GM18873 (cell line): ENCODE measurements around the gene ASS1.

Experiments used
- ATAC-seq: cut with Tn5 transposase; IDR thresholded peaks from one replicate; pipeline ENCODE4 v1.9.1; 2021; ENCODE audit warnings: mild to moderate bottlenecking, moderate library complexity, moderate number of reproducible peaks; ENCODE audit not compliant: unreplicated experiment, low FRiP score

The ASS1 gene

DNA sequence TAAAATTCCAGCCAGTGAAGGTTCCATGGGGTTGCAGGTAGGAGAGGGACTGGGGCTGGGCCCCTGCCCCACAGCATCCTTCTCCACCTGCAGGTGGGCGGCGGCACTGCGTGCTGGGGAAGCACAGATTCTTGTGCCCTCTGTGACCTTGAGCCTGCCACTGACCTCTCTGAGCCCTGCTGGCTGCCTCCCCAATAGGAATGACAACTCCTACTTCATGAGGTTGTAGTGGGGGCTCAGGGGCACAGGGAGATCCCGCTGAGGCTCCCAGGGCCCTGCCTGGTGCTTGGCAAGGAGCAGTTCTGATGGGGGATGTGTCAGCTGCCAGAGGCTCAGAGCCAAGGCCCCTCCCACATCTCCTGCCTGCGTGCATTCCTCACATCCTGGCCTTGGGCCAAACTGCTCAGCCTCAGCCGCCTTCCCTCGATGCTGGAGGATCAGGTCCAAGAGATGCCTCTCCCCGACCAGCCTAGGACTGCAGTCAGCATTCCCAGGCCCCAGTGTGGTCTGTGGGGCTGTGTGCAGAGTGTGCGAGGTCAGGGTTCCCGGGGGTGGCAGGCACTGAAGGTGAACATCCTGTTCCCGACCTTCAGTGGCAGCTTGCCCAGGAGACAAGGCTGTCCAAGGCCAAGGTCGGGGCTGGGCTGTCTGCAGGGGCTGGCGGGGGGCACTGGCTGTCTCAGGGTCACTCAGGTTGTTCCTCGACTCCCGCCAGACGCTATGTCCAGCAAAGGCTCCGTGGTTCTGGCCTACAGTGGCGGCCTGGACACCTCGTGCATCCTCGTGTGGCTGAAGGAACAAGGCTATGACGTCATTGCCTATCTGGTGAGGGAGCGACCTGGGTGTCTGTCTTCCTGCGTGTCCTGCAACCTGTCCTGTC, 7.0 kb downstream of the ASS1 start:
- ATAC-seq: no peak

- no peak for ATAC-seq
Measured at GRCh38 chr9:130452835-130453234, 8.1 kb downstream of the ASS1 start.

DNA sequence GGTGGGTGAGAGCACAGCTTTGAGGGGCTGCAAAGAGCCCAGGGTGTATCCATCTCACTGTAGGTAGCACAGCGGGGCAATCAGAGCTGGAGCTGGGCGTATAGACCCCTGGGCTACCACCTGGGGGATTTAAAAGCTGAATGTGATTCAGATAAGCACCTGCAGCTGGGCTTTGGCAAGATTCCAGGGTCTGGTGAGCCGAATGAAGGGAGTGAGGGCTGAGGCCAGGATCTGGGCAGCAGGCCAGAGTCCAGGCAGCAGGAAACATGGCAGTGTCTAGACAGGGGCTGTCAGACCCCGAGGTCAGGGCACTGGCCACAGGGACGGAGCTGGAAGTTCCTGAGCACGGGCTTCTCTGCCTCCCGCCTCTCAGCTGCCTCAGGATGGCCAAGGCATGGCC, 8.7 kb downstream of the ASS1 start:
- no peak for ATAC-seq

- ATAC-seq: no peak
Measured at GRCh38 chr9:130454096-130454811, 9.5 kb downstream of the ASS1 start.

GRCh38 chr9:130454812-130455325, 10.1 kb downstream of the ASS1 start:
- no peak for ATAC-seq

- no peak for ATAC-seq
Measured at GRCh38 chr9:130458027-130458803, 13.5 kb downstream of the ASS1 start.

DNA sequence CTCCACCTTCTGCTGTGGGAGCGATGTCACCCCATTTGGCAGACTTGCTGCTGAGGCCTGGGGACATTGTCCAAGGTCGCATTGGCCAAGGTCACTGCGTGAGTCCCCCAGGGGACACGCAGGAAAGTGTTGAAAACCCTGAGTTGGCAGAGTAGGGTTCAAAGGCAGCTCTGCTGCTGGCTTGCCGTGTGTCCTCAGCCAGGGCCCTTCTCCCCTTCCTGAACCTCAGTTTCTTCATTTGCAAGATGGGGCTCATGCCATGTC, 14.0 kb downstream of the ASS1 start:
- ATAC-seq: no peak

GRCh38 chr9:130459151-130459550, 14.4 kb downstream of the ASS1 start:
- ATAC-seq: no peak

DNA sequence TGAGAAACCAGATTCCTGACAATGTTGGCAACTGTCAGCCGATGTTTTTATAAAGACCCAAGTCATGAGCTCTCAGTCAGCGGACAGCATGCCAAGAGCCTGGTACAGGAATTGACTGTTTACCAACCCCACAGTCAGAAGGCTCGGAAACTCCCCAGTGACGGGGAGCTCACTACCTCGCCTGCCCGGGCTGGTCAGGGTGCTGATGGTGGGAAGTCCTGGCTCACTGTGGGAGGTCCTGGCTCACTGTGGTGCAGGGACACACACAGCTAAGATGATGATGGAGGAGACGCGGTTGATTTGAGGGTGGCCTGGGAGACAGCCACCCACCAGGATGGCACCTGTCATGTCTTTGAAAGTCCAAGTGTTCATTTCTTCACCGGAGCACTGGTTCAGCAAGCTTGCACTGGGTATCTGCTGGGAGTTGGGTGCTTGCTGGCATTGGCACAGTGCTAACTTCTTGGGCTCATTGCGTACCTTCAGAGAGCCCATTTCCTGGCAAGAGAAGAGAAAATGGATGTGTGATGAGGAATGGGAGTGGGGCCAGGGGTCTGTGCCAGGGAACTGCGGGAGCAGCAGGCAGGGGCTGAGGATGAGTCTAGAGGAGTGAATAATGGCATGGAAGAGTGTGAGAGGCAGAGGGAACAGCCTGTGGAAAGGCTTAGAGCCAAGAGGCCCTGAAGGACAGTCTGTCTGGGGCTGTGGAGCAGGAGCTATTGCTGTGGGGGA, 15.3 kb downstream of the ASS1 start:
- ATAC-seq: no peak

DNA sequence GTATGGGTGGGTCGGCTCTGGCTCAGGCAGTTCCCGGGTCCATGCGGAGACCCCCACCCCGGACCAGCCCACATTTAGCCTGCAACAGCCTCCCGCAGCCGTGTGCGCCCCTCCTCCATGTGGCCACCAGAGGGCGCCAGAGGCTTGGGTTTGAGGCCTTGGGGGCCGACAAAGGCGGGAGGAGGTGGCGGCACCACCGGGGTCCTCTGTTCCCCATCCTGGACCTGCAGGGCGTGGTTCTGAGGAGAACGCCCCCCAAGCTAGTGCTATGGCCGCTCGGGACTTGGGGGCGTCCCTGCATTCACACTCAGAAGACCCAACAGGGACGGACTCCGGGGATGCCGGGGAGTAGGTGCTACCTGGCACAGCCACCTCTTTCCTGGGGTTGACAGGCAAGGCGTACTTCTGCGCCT, 16.5 kb downstream of the ASS1 start:
- ATAC-seq: no peak

- ATAC-seq: no peak
Measured at GRCh38 chr9:130461731-130462130, 17.0 kb downstream of the ASS1 start.

- ATAC-seq: no peak
Measured at GRCh38 chr9:130462685-130463540, 18.2 kb downstream of the ASS1 start.

DNA sequence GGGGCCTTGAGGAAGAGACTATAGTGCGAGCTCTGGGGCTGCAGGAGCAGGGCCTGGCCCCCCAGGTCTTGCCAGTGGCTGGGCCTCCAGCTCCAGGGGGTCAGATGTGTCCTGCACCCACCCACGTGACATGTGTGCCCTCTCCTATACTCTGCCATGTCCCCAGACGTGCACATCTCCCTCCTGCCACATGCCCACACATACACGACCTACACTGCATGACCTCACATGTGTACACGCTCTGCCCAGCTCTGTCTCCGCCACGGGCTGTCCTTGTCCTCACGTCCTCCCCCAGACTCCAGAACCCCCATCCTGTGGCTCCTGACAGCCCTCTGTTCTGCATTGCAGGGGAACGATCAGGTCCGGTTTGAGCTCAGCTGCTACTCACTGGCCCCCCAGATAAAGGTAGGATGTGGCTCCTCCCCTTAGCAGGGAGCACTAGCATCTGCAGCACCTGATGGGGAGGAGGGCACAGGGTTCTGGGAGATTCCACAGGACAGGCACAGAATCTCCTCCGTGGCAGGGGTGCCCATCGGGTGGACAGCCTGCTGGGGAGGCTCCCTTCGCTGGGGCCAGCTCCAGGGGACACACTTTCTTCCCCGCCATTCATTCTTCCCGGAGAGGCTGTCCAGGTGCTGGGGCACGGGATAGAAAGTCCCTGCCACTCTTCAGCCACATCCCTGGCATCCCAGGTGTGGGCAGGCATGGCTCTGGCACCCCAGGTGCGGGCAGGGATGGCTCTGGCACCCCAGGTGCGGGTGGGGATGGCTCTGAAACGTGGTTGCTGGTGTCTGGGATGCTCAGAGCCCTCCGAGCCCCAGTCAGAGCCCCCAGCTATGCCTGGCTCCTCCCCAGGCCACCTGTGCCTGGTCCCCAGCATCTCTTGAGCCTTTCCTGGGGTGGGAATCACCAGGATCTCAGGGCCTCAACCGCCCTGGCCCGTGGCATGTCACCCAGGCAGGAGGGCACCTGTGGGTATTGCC, 19.3 kb downstream of the ASS1 start:
- ATAC-seq: no peak

DNA sequence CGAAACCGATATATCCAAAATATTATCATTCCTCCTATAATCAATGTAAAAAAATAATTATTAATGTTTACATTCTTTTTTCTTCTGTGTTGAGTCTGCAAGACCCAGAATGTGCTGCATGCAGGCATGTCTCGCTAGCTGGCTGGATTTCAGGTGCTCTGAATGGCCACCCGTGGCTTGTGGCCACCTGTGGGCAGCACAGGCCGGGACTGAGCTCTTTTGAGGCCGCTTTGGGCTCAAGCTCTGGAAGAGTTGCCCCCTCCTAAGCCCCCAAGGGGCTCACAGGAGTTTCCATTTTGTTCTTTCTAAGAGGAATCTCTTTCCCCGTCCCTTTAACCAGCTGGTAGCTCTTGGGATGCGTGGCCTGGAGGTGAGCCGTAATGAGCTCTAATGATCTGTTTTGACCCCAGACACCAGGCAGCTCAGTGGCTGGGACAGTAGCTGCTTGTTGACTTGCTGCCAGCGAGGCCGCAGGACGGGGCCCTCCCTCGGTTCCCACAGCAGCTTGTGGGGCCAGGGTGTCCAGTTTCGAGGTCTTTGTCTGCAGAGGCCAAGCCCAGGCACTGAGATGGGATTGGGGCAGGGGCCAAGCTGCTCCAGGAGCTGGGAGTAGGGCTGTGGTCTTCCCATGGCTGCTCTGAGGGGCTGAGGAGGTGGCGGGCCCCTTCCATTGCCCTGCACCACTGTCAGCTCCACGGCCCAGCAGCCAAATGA, 20.8 kb downstream of the ASS1 start:
- ATAC-seq: no peak

DNA sequence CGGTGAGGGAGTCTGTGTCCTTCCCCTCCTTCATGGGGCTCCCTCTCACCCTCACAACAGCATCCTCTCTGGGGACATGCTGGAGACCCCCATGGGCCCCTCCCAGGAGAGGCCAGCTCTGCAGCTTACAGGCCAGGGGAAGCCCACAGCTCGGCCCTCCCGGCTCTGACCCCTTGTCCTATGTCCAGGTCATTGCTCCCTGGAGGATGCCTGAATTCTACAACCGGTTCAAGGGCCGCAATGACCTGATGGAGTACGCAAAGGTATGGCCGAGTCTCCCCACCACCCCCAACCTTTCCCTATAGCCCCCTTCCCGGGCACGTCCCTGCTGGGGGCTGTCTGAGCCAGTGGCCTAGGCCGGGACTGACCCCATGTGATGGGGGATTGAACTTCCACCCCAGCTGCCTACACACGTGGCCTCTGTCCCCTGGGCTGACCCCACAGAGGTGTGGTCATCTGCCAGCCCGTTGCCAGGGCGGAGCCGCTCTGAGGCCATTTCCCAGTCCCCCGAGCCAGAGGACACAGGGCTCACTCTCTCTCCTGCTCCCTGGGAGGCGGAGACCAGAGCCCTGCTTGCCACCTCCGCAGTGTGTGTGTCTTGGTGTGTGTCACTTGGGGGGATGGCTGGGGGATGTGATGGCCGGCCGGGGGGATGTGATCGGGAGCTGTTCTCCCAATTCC, 21.9 kb downstream of the ASS1 start:
- ATAC-seq: no peak

DNA sequence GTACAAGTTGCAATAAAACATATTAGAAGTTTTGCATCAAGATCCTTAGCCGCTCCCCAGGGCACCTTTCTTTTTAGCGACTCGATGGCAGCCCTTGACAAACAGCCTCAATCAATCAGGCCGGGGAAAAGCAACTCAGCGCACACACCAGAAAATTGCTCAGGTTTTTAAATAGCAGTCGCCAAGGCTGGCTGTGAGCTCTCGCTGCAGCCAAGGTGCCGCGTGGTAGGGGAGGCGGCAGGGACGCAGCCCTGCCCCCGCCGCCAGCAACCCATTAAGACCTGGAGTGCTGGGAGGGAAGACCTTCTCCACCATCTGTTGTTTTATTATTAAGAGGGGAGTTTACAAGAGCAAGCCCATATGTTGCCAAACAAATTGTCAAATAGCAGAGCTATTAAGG, 22.6 kb downstream of the ASS1 start:
- no peak for ATAC-seq

DNA sequence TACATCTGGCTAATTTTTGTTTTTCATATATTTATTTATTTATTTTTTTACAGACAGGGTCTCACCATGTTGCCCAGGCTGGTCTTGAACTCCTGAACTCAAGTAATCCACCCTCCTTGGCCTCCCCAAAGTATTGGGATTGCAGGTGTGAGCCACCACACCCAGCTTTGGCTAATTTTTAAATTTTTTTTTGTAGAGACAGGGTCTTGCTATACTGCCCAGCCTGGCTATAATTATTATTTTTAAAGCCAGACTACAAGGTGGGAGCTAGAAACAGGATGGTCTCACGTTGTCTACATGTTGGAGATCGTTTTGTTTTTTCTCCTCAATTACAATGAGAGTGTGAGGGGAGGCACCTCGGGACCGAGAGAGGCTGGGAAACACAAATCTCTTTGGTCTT, 23.8 kb downstream of the ASS1 start:
- no peak for ATAC-seq
